ENCODE data around the gene CEACAM8.
"Not testable (repeated sequence)": the region's sequence is repeated elsewhere in the genome, so short reads cannot be mapped to it uniquely, and the experiment has no call there.

CEACAM8 gene

GRCh38 chr19:42560731-42561130, 34.0 kb downstream of the CEACAM8 start:
- Histone ChIP-seq H2AFZ (ENCODE audit: low read length) (no peak overlapping the region), H3K9me3 (replicated peaks; ENCODE audit: insufficient read depth, low read length) (no peaks in the 10 kb centered on the region), H3K4me2 (ENCODE audit: low read depth, low read length) (no peak overlapping the region), H3K4me1 (ENCODE audit: low read length) (no peaks in the 10 kb centered on the region), H3K79me2 (ENCODE audit: low read length) (no peaks in the 10 kb centered on the region), H3K27ac (ENCODE audit: low read length) (no peak overlapping the region), H3K9ac (ENCODE audit: low read length) (no peak overlapping the region), H3K27me3 (replicated peaks; ENCODE audit: insufficient read depth, low read length) (peaks cover 29% of the 10 kb centered on the region), H4K20me1 (ENCODE audit: insufficient read depth, low read length) (no peaks in the 10 kb centered on the region), H3K9me2 (replicated peaks; ENCODE audit: insufficient read depth, low read length) (no peaks in the 10 kb centered on the region), H3K4me3 (ENCODE audit: low read length) (no peak overlapping the region), H3K36me3 (replicated peaks; ENCODE audit: insufficient read depth, low read length) (no peaks in the 10 kb centered on the region), H3F3A (ENCODE audit: insufficient read depth, low read length) (no peaks in the 10 kb centered on the region)
- no peak for DNase-seq
- TF ChIP-seq CTCF (IDR thresholded peaks at IDR 0.05; ENCODE audit: low read length) (no peak), EZH2phosphoT487 (IDR thresholded peaks at IDR 0.05; ENCODE audit: low read length) (no peak), EZH2 (optimal IDR thresholded peaks at IDR 0.05; ENCODE audit: low read depth, low read length) (no peak)

GRCh38 chr19:42558450-42559150, 36.1 kb downstream of the CEACAM8 start:
- Histone ChIP-seq H4K20me1 (ENCODE audit: insufficient read depth, low read length) (no peaks in the 10 kb centered on the region), H3K4me1 (ENCODE audit: low read length) (no peaks in the 10 kb centered on the region), H3F3A (ENCODE audit: insufficient read depth, low read length) (no peaks in the 10 kb centered on the region), H3K4me2 (ENCODE audit: low read depth, low read length) (no peak overlapping the region), H3K4me3 (ENCODE audit: low read length) (no peak overlapping the region), H3K9ac (ENCODE audit: low read length) (no peak overlapping the region), H3K9me3 (replicated peaks; ENCODE audit: insufficient read depth, low read length) (no peaks in the 10 kb centered on the region), H3K27me3 (replicated peaks; ENCODE audit: insufficient read depth, low read length) (peaks cover 30% of the 10 kb centered on the region), H3K36me3 (replicated peaks; ENCODE audit: insufficient read depth, low read length) (no peaks in the 10 kb centered on the region), H3K27ac (ENCODE audit: low read length) (no peak overlapping the region), H3K9me2 (replicated peaks; ENCODE audit: insufficient read depth, low read length) (no peaks in the 10 kb centered on the region), H2AFZ (ENCODE audit: low read length) (no peak overlapping the region), H3K79me2 (ENCODE audit: low read length) (no peaks in the 10 kb centered on the region)
- DNase-seq: no peak
- TF ChIP-seq EZH2phosphoT487 (IDR thresholded peaks at IDR 0.05; ENCODE audit: low read length) (no peak), CTCF (IDR thresholded peaks at IDR 0.05; ENCODE audit: low read length) (no peak), EZH2 (optimal IDR thresholded peaks at IDR 0.05; ENCODE audit: low read depth, low read length) (no peak)

- H3F3A ChIP-seq (ENCODE audit: insufficient read depth, low read length); H3K4me1 ChIP-seq (ENCODE audit: low read length); H3K4me3 ChIP-seq (ENCODE audit: low read length); H3K9me3 ChIP-seq (replicated peaks; ENCODE audit: insufficient read depth, low read length); H2AFZ ChIP-seq (ENCODE audit: low read length); H4K20me1 ChIP-seq (ENCODE audit: insufficient read depth, low read length); H3K79me2 ChIP-seq (ENCODE audit: low read length); H3K9ac ChIP-seq (ENCODE audit: low read length); H3K36me3 ChIP-seq (replicated peaks; ENCODE audit: insufficient read depth, low read length); H3K4me2 ChIP-seq (ENCODE audit: low read depth, low read length); H3K27ac ChIP-seq (ENCODE audit: low read length); DNase-seq; H3K9me2 ChIP-seq (replicated peaks; ENCODE audit: insufficient read depth, low read length): not testable (repeated sequence)
- peaks cover 30% of the 10 kb centered on the region for H3K27me3 ChIP-seq (replicated peaks; ENCODE audit: insufficient read depth, low read length)
Observed at GRCh38 chr19:42557386-42557871, 37.3 kb downstream of the CEACAM8 start.

- Histone ChIP-seq H3K4me2 (ENCODE audit: low read depth, low read length) (no peak overlapping the region), H4K20me1 (ENCODE audit: insufficient read depth, low read length) (no peaks in the 10 kb centered on the region), H3K9me3 (replicated peaks; ENCODE audit: insufficient read depth, low read length) (no peaks in the 10 kb centered on the region), H3F3A (ENCODE audit: insufficient read depth, low read length) (no peaks in the 10 kb centered on the region), H3K79me2 (ENCODE audit: low read length) (no peaks in the 10 kb centered on the region), H2AFZ (ENCODE audit: low read length) (no peak overlapping the region), H3K9me2 (replicated peaks; ENCODE audit: insufficient read depth, low read length) (no peaks in the 10 kb centered on the region), H3K4me1 (ENCODE audit: low read length) (no peaks in the 10 kb centered on the region), H3K4me3 (ENCODE audit: low read length) (no peak overlapping the region), H3K27me3 (replicated peaks; ENCODE audit: insufficient read depth, low read length) (peaks cover 25% of the 10 kb centered on the region), H3K36me3 (replicated peaks; ENCODE audit: insufficient read depth, low read length) (no peaks in the 10 kb centered on the region), H3K27ac (ENCODE audit: low read length) (no peak overlapping the region), H3K9ac (ENCODE audit: low read length) (no peak overlapping the region)
- no peak for DNase-seq
- no peak for TF ChIP-seq EZH2 (optimal IDR thresholded peaks at IDR 0.05; ENCODE audit: low read depth, low read length)
- no peak for TF ChIP-seq EZH2phosphoT487 (IDR thresholded peaks at IDR 0.05; ENCODE audit: low read length)
- no peak for TF ChIP-seq CTCF (IDR thresholded peaks at IDR 0.05; ENCODE audit: low read length)
Observed at GRCh38 chr19:42555801-42556200, 38.9 kb downstream of the CEACAM8 start.
